ENCODE results near the gene MTCL1. TPM values are rescaled to one million over a fixed set of nuclear protein-coding genes. Genes with fewer than 3 reads are reported as not detected.

MTCL1 gene
- total RNA-seq (2021; ENCODE audit: unreplicated experiment) (22.7 TPM), Bru-seq, nascent RNA (percentile 63 among the genes with signal in this experiment), BruChase-seq, experiment 1, labeled RNA remaining after a 6-hour chase (percentile 58 among the genes with signal in this experiment), BruChase-seq, experiment 2, labeled RNA remaining after a 2-hour chase (percentile 62 among the genes with signal in this experiment)
- polyA plus RNA-seq (2012): 8.7 and 9.6 TPM in 2 replicates
- long read RNA-seq, partial matches to known transcripts: 18 of 25 reads
- long read RNA-seq, other reads (novel, unspliced or antisense): 7 of 25 reads

- Histone ChIP-seq H3K9me2 (ENCODE audit: insufficient read depth) (no peaks in the 10 kb centered on the region), H3K4me1 (ENCODE audit: control insufficient read depth in 1 of 2, insufficient read depth in 2 of 2, low read length in 2 of 2) (peaks cover 17 to 37% of the 10 kb centered on the region in 2 experiments; a peak in 3 of 4 replicates), H4K20me1 (ENCODE audit: insufficient read depth) (no peaks in the 10 kb centered on the region), H3K9me3 (ENCODE audit: control insufficient read depth in 1 of 2, insufficient read depth in 1 of 2, low read depth in 1 of 2, low read length in 2 of 2) (no peaks in the 10 kb centered on the region), H3K27ac (ENCODE audit: low read depth, low read length) (peak within 1 kb of the TSS; percentile 70), H3K4me2 (ENCODE audit: low read length) (peak within 1 kb of the TSS; percentile 93), H3K4me3 (replicated peaks in 1 of 2; ENCODE audit: low read depth in 1 of 2, low read length in 2 of 2) (peak within 1 kb of the TSS; percentile 50 to 65), H3K36me3 (ENCODE audit: control insufficient read depth in 1 of 2, insufficient read depth in 2 of 2, low read length in 2 of 2) (no peaks in the 10 kb centered on the region; a peak in 1 of 4 replicates), H3K9ac (ENCODE audit: low read length) (peak within 1 kb of the TSS; percentile 65), H3K79me2 (ENCODE audit: insufficient read depth, low read length) (peaks cover 36% of the 10 kb centered on the region), H2AFZ (ENCODE audit: low read depth, low read length, poor library complexity, severe bottlenecking) (peak within 1 kb of the TSS; percentile 35), H3K27me3 (ENCODE audit: insufficient read depth, low read length) (no peaks in the 10 kb centered on the region)
- BruUV-seq (replicated peaks): no TSS peak
- ATAC-seq (peak; percentile 54), DNase-seq (ENCODE audit: low read depth, low spot score) (no peak)
- RAD21 ChIA-PET (ENCODE audit: low non-redundant PET in 1 of 2, low total read pairs in 2 of 2, uncharacterized antibody in 2 of 2, unreplicated experiment in 2 of 2): no interaction called here
- intact Hi-C loops (cut with micrococcal nuclease): no loop called here
- TF ChIP-seq TCF7L2 (IDR thresholded peaks at IDR 0.05; ENCODE audit: borderline replicate concordance, extremely low read depth, insufficient read depth, insufficient read length): no peak
- TF ChIP-seq REST (IDR thresholded peaks at IDR 0.05; ENCODE audit: low read depth): no peak
- TF ChIP-seq EGR1 (IDR thresholded peaks at IDR 0.05; ENCODE audit: low read depth): no peak
- no peak for TF ChIP-seq FOSL1 (IDR thresholded peaks at IDR 0.05; ENCODE audit: low read depth)
- TF ChIP-seq ZBTB33 (IDR thresholded peaks at IDR 0.05; ENCODE audit: extremely low read depth, insufficient replicate concordance, low read length): no peak
- peak; percentile 32 for TF ChIP-seq ZFX (IDR thresholded peaks at IDR 0.05)
- peak; percentile 6; the same call in 1 of the 2 replicates for TF ChIP-seq MAX (IDR thresholded peaks at IDR 0.05)
- CTCF ChIA-PET: interaction anchor here (0.8 to 1.5 kb wide), 2 partner anchors 9 to 10 kb away, joined by 3 to 4 read pairs; no protein-coding TSS in a partner anchor
- POLR2A ChIA-PET: no interaction called here
Observed at GRCh38 chr18:8705238-8705960, at the start of gene MTCL1. TSS of gene MTCL1 (plus strand) at chr18:8705556. CDS start at chr18:8705661, 105 bp downstream.

Measured in HCT116 (cell line).